ENCODE measurements around the gene SLCO2A1. TPM values are rescaled to one million over a fixed set of nuclear protein-coding genes. Genes with fewer than 3 reads are reported as not detected.

Gene SLCO2A1
- total and polyA plus RNA-seq, 4 experiments from 2014 or later = not detected

DNA sequence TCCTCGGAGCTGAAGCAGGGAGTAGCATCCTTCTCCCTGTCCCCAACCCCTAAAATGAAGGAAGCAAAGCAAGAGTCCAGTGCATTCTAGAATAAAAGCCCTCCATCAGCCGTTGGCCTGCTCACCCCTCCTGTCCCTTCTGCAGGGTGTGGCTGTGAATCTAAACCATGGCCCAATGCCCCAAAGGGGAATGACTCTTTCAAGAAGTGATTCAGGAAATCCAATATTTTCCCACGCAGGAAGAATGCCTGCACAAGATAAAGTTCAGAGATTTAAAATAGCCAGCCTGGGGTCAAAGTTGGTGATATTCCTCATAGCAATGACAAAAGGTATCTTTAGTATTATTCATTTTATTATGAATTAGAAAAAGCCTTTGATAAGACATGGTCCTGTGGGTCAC, 38.5 kb downstream of the SLCO2A1 start:
- H3K27ac ChIP-seq (ENCODE audit: low read depth, low read length) = no peak overlapping the region

DNA sequence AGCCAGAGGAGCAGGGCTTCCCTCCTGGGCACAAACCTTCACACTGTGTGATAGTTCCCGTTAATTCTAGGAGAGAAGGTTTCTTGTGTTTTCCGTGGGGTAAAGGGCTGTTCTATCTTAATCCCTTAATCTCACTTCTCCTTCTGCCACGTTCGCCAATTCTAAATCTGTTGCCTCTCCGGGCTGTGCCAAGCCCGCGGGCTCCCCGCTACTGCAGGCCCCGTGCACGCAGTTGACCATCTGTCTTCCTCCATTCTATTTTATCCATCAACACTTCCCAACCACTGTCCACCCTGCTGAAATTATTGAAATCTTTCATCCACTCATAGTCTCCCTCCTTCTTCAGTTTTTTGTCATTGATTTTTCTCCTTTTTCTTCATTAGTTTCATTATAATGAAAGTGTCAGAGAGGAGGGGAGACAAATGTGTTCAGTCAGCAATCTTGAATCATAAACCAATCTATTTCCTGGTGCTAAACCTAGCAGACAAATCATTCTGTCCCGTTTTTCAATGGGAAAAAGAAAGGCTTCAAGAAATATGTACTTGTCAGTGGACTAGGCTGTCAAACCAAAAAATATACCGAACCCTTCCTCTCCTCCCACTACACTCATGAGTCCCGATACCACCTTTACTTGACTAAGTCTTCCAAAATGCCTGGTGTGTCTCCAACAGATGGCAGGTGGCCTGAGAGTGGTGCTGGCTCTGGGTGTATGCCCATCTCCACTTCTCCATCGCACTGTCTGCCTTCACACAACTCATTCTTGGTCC, 39.6 kb downstream of the SLCO2A1 start:
- Histone ChIP-seq H3K27ac (ENCODE audit: low read depth, low read length) (no peak overlapping the region), H3K27me3 (ENCODE audit: insufficient read depth, low read length) (no peaks in the 10 kb centered on the region), H3K9me3 (ENCODE audit: control insufficient read depth in 1 of 2, low read length in 2 of 2) (no peaks in the 10 kb centered on the region), H3K4me3 (ENCODE audit: low read length in 2 of 2) (no peak overlapping the region), H3K36me3 (ENCODE audit: insufficient read depth, low read length) (no peaks in the 10 kb centered on the region), H3K4me1 (ENCODE audit: insufficient read depth, low read length) (no peaks in the 10 kb centered on the region)
- H3K27me3 Mint-ChIP-seq = peaks cover 8 to 24% of the 10 kb centered on the region in 2 donors
- H3K4me3 Mint-ChIP-seq = no peak overlapping the region
- no peaks in the 10 kb centered on the region for H3K36me3 Mint-ChIP-seq
- H3K9me3 Mint-ChIP-seq = no peaks in the 10 kb centered on the region
- H3K4me1 Mint-ChIP-seq = no peaks in the 10 kb centered on the region
- POLR2A ChIA-PET (ENCODE audit: partially characterized antibody) = no interaction called here
- CTCF ChIA-PET (ENCODE audit: partially characterized antibody) = no interaction called here
- no peak for DNase-seq
- intact Hi-C loops (cut with micrococcal nuclease) = no loop called here
- H3K27ac Mint-ChIP-seq = no peak overlapping the region

More for the DNA sequence above, 38.5 kb downstream of the SLCO2A1 start:
- Histone ChIP-seq H3K4me1 (ENCODE audit: insufficient read depth, low read length) (no peaks in the 10 kb centered on the region), H3K27me3 (ENCODE audit: insufficient read depth, low read length) (no peaks in the 10 kb centered on the region), H3K4me3 (ENCODE audit: low read length in 2 of 2) (no peak overlapping the region), H3K36me3 (ENCODE audit: insufficient read depth, low read length) (no peaks in the 10 kb centered on the region), H3K9me3 (ENCODE audit: control insufficient read depth in 1 of 2, low read length in 2 of 2) (no peaks in the 10 kb centered on the region)
- no peak for DNase-seq
- H3K4me1 Mint-ChIP-seq = no peaks in the 10 kb centered on the region
- peaks cover 8 to 20% of the 10 kb centered on the region in 2 donors for H3K27me3 Mint-ChIP-seq
- no peak overlapping the region for H3K27ac Mint-ChIP-seq
- CTCF ChIA-PET (ENCODE audit: partially characterized antibody) = no interaction called here
- H3K9me3 Mint-ChIP-seq = no peaks in the 10 kb centered on the region
- H3K36me3 Mint-ChIP-seq = no peaks in the 10 kb centered on the region
- intact Hi-C loops (cut with micrococcal nuclease) = no loop called here
- H3K4me3 Mint-ChIP-seq = no peak overlapping the region
- POLR2A ChIA-PET (ENCODE audit: partially characterized antibody) = no interaction called here

DNA sequence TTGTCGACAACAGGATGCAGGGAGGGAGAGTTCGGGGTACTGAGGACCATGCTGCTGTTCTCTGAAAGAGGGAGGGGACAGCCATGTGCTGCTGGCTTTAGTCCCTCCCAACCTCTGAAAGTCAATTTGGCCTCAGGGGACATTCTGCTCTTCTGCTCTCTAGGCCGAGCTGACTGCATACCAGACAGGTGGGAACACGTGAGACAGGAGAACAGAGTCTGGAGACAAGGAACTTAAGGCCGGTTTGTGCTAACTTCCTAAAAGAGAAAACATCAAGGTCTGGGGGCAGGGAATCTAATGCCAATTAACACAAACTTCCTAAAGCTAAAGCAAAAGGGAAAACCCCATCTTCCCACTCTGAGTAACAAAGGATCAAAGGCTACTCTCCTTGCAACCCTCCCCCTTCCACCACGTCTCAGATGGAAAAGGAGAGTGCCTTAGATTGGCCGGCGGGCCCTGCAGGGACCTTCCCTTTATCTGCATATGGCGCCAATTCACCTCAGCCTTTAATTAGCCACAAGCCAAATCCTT, 41.0 kb downstream of the SLCO2A1 start:
- H3K36me3 Mint-ChIP-seq = no peaks in the 10 kb centered on the region
- H3K36me3 ChIP-seq (ENCODE audit: insufficient read depth, low read length) = no peaks in the 10 kb centered on the region
- H3K9me3 ChIP-seq (ENCODE audit: control insufficient read depth in 1 of 2, low read length in 2 of 2) = no peaks in the 10 kb centered on the region
- ChIA-PET CTCF (ENCODE audit: partially characterized antibody) (no interaction called here), POLR2A (ENCODE audit: partially characterized antibody) (no interaction called here)
- no peak overlapping the region for H3K4me3 Mint-ChIP-seq
- no peak overlapping the region for H3K4me3 ChIP-seq (ENCODE audit: low read length in 2 of 2)
- no peaks in the 10 kb centered on the region for H3K27me3 ChIP-seq (ENCODE audit: insufficient read depth, low read length)
- H3K27me3 Mint-ChIP-seq = peaks cover 7 to 20% of the 10 kb centered on the region in 2 donors
- intact Hi-C loops (cut with micrococcal nuclease) = no loop called here
- no peak overlapping the region for H3K27ac Mint-ChIP-seq
- no peaks in the 10 kb centered on the region for H3K4me1 ChIP-seq (ENCODE audit: insufficient read depth, low read length)
- no peak overlapping the region for H3K27ac ChIP-seq (ENCODE audit: low read depth, low read length)
- DNase-seq = no peak
- no peaks in the 10 kb centered on the region for H3K4me1 Mint-ChIP-seq
- no peaks in the 10 kb centered on the region for H3K9me3 Mint-ChIP-seq

DNA sequence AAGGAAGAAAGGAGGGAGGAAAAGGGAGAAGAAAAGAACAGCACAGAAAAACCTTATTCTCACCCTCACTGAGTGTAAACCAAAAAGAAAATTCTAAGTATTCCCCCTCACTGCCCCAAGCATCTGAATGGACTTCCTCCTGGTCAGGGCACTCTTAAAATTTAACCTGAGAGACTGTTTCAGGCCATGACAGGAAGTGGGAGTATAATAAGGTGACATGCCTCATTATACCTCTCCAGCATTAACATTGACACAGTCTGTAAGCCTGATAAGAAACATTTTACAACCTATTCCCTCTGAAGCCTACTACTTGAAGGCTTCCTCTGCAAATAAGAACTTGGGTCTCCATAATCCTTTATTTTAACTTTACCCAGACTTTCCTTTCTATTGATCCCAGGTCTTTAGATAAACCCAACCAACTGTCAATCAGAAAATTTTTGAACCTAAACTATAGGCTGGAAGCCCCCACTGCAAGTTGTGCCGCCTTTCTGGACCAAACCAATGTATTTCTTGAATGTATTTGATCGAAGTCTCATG, 41.7 kb downstream of the SLCO2A1 start:
- Mint-ChIP-seq H3K27ac (no peak overlapping the region), H3K9me3 (no peaks in the 10 kb centered on the region), H3K4me1 (no peaks in the 10 kb centered on the region), H3K4me3 (no peak overlapping the region), H3K27me3 (peaks cover 7 to 23% of the 10 kb centered on the region in 2 donors), H3K36me3 (no peaks in the 10 kb centered on the region)
- Histone ChIP-seq H3K4me1 (ENCODE audit: insufficient read depth, low read length) (no peaks in the 10 kb centered on the region), H3K4me3 (ENCODE audit: low read length in 2 of 2) (no peak overlapping the region), H3K27me3 (ENCODE audit: insufficient read depth, low read length) (no peaks in the 10 kb centered on the region), H3K36me3 (ENCODE audit: insufficient read depth, low read length) (no peaks in the 10 kb centered on the region), H3K9me3 (ENCODE audit: control insufficient read depth in 1 of 2, low read length in 2 of 2) (no peaks in the 10 kb centered on the region), H3K27ac (ENCODE audit: low read depth, low read length) (no peak overlapping the region)
- ChIA-PET CTCF (ENCODE audit: partially characterized antibody) (no interaction called here), POLR2A (ENCODE audit: partially characterized antibody) (no interaction called here)
- DNase-seq = no peak
- intact Hi-C loops (cut with micrococcal nuclease) = no loop called here

DNA sequence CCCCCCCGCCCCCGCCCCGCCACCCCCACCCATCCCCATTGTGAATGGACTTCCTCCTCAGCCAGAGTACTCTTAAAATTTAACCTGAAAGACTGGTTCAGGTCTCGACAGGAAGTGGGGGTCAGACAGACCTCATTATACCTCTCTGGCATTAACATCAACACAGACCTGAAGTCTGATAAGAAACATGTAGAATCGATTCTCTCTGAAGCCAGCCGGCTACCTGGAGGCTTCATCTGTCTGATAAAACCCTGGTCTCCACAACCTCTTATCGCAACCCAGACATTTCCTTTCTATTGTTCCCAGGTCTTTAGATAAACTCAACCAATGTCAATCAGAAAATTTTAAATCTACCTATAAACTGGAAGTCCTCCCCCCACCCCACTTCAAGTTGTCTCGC, 42.6 kb downstream of the SLCO2A1 start:
- H3K4me3 Mint-ChIP-seq = no peak overlapping the region
- Histone ChIP-seq H3K9me3 (ENCODE audit: control insufficient read depth in 1 of 2, low read length in 2 of 2) (no peaks in the 10 kb centered on the region), H3K36me3 (ENCODE audit: insufficient read depth, low read length) (no peaks in the 10 kb centered on the region), H3K4me3 (ENCODE audit: low read length in 2 of 2) (no peak overlapping the region), H3K27me3 (ENCODE audit: insufficient read depth, low read length) (no peaks in the 10 kb centered on the region), H3K27ac (ENCODE audit: low read depth, low read length) (no peak overlapping the region), H3K4me1 (ENCODE audit: insufficient read depth, low read length) (no peaks in the 10 kb centered on the region)
- no peaks in the 10 kb centered on the region for H3K9me3 Mint-ChIP-seq
- H3K36me3 Mint-ChIP-seq = no peaks in the 10 kb centered on the region
- intact Hi-C loops (cut with micrococcal nuclease) = no loop called here
- H3K27ac Mint-ChIP-seq = no peak overlapping the region
- peaks cover 7 to 25% of the 10 kb centered on the region in 2 donors for H3K27me3 Mint-ChIP-seq
- ChIA-PET CTCF (ENCODE audit: partially characterized antibody) (interaction anchor here (1.4 kb wide), 1 partner anchor 10 kb away, joined by 4 read pairs; no protein-coding TSS in a partner anchor), POLR2A (ENCODE audit: partially characterized antibody) (no interaction called here)
- no peaks in the 10 kb centered on the region for H3K4me1 Mint-ChIP-seq
- no peak for DNase-seq

DNA sequence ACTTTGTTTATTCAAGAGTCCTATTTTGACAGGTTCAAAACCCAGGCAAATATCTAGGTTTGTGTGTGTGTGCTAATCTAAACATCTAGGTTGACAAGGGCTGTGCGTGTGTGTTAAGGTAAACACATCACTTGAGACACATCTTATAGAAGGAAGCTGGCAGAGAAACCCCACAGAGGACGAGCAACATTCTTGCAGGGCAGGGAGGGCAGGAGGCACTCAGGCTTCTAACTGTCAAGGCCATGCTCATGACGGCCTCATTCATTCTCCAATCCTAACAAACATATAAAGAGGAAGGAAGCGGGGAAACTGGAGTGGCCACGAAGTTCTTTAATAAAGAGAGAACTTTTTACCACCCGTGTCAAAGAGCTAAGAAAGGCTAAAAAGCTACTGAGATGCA, 43.4 kb downstream of the SLCO2A1 start:
- peaks cover 7 to 25% of the 10 kb centered on the region in 2 donors for H3K27me3 Mint-ChIP-seq
- Histone ChIP-seq H3K27me3 (ENCODE audit: insufficient read depth, low read length) (no peaks in the 10 kb centered on the region), H3K36me3 (ENCODE audit: insufficient read depth, low read length) (no peaks in the 10 kb centered on the region), H3K9me3 (ENCODE audit: control insufficient read depth in 1 of 2, low read length in 2 of 2) (no peaks in the 10 kb centered on the region), H3K4me1 (ENCODE audit: insufficient read depth, low read length) (no peaks in the 10 kb centered on the region), H3K4me3 (ENCODE audit: low read length in 2 of 2) (no peak overlapping the region), H3K27ac (ENCODE audit: low read depth, low read length) (no peak overlapping the region)
- no peak overlapping the region for H3K4me3 Mint-ChIP-seq
- DNase-seq = no peak
- CTCF ChIA-PET (ENCODE audit: partially characterized antibody) = interaction anchor here (1.4 kb wide), 1 partner anchor 9 kb away, joined by 4 read pairs; no protein-coding TSS in a partner anchor
- POLR2A ChIA-PET (ENCODE audit: partially characterized antibody) = no interaction called here
- no peak overlapping the region for H3K27ac Mint-ChIP-seq
- no peaks in the 10 kb centered on the region for H3K36me3 Mint-ChIP-seq
- no peaks in the 10 kb centered on the region for H3K4me1 Mint-ChIP-seq
- intact Hi-C loops (cut with micrococcal nuclease) = no loop called here
- no peaks in the 10 kb centered on the region for H3K9me3 Mint-ChIP-seq

DNA sequence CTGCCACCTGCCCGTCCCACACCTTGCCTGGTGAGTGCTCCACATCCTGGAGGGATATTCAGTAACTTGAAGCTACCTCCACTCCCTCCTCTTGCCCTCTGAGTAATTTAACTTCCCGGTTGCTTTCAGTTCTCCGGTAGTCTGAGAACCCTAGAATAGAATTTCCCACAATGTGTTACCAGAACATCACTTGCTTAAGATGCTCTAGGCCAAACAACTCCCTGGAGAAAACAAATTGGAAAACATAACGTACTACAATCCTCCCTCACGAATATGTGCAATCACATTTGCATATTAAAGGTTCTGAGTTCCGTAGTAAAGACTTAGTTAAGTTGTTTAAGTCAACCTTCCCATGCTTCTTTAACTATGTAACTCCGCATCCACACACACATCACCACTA, 44.8 kb downstream of the SLCO2A1 start:
- Histone ChIP-seq H3K27ac (ENCODE audit: low read depth, low read length) (no peak overlapping the region), H3K4me3 (ENCODE audit: low read length in 2 of 2) (no peak overlapping the region), H3K9me3 (ENCODE audit: control insufficient read depth in 1 of 2, low read length in 2 of 2) (no peaks in the 10 kb centered on the region), H3K36me3 (ENCODE audit: insufficient read depth, low read length) (no peaks in the 10 kb centered on the region), H3K4me1 (ENCODE audit: insufficient read depth, low read length) (no peaks in the 10 kb centered on the region), H3K27me3 (ENCODE audit: insufficient read depth, low read length) (no peaks in the 10 kb centered on the region)
- Mint-ChIP-seq H3K9me3 (no peaks in the 10 kb centered on the region), H3K27ac (no peak overlapping the region), H3K4me3 (no peak overlapping the region), H3K27me3 (peaks cover 5 to 23% of the 10 kb centered on the region in 2 donors), H3K4me1 (no peaks in the 10 kb centered on the region), H3K36me3 (no peaks in the 10 kb centered on the region)
- intact Hi-C loops (cut with micrococcal nuclease) = no loop called here
- DNase-seq = no peak
- ChIA-PET CTCF (ENCODE audit: partially characterized antibody) (no interaction called here), POLR2A (ENCODE audit: partially characterized antibody) (no interaction called here)

Data from CD4-positive, alpha-beta memory T cell (primary cell).